ENCODE measurements around the gene SFXN4. TPM values are rescaled to one million over a fixed set of nuclear protein-coding genes. Genes with fewer than 3 reads are reported as not detected.
"Not testable (repeated sequence)": the region's sequence is repeated elsewhere in the genome, so short reads cannot be mapped to it uniquely, and the experiment has no call there.

SFXN4 gene
- total RNA-seq, 1 experiment from 2014 or later, result 58.9 TPM

- in situ Hi-C loops (cut with HindIII; ENCODE audit: low pct_unique_long_range_greater_than_20kb, low sequenced_read_pairs), result no loop called here
- no peak for DNase-seq (ENCODE audit: low read depth, low spot score)
These were observed 6.2 kb downstream of the SFXN4 start for GRCh38 chr10:119159332-119159731.

GRCh38 chr10:119153661-119154060, 11.9 kb downstream of the SFXN4 start:
- no peak for DNase-seq (ENCODE audit: low read depth, low spot score)
- in situ Hi-C loops (cut with HindIII; ENCODE audit: low pct_unique_long_range_greater_than_20kb, low sequenced_read_pairs), result no loop called here

GRCh38 chr10:119153041-119153440, 12.5 kb downstream of the SFXN4 start:
- DNase-seq (ENCODE audit: low read depth, low spot score), result no peak
- in situ Hi-C loops (cut with HindIII; ENCODE audit: low pct_unique_long_range_greater_than_20kb, low sequenced_read_pairs), result no loop called here

GRCh38 chr10:119151601-119152000, 13.9 kb downstream of the SFXN4 start:
- DNase-seq (ENCODE audit: low read depth, low spot score); in situ Hi-C loops (cut with HindIII; ENCODE audit: low pct_unique_long_range_greater_than_20kb, low sequenced_read_pairs): not testable (repeated sequence)

GRCh38 chr10:119149729-119150128, 15.8 kb downstream of the SFXN4 start:
- in situ Hi-C loops (cut with HindIII; ENCODE audit: low pct_unique_long_range_greater_than_20kb, low sequenced_read_pairs), result no loop called here
- peak; percentile 57 for DNase-seq (ENCODE audit: low read depth, low spot score)

GRCh38 chr10:119149157-119149556, 16.4 kb downstream of the SFXN4 start:
- in situ Hi-C loops (cut with HindIII; ENCODE audit: low pct_unique_long_range_greater_than_20kb, low sequenced_read_pairs), result no loop called here
- DNase-seq (ENCODE audit: low read depth, low spot score), result no peak

GRCh38 chr10:119143657-119144056, 21.9 kb downstream of the SFXN4 start:
- DNase-seq (ENCODE audit: low read depth, low spot score), result no peak
- in situ Hi-C loops (cut with HindIII; ENCODE audit: low pct_unique_long_range_greater_than_20kb, low sequenced_read_pairs), result no loop called here

GRCh38 chr10:119140603-119141245, 24.8 kb downstream of the SFXN4 start:
- no peak for DNase-seq (ENCODE audit: low read depth, low spot score)
- in situ Hi-C loops (cut with HindIII; ENCODE audit: low pct_unique_long_range_greater_than_20kb, low sequenced_read_pairs), result no loop called here

- in situ Hi-C loops (cut with HindIII; ENCODE audit: low pct_unique_long_range_greater_than_20kb, low sequenced_read_pairs), result no loop called here
- DNase-seq (ENCODE audit: low read depth, low spot score), result peak; percentile 53
These were observed 25.9 kb downstream of the SFXN4 start for GRCh38 chr10:119139464-119140067.

GRCh38 chr10:119138346-119139306, 26.9 kb downstream of the SFXN4 start:
- no peak for DNase-seq (ENCODE audit: low read depth, low spot score)
- in situ Hi-C loops (cut with HindIII; ENCODE audit: low pct_unique_long_range_greater_than_20kb, low sequenced_read_pairs), result no loop called here

GRCh38 chr10:119137878-119138277, 27.6 kb downstream of the SFXN4 start:
- in situ Hi-C loops (cut with HindIII; ENCODE audit: low pct_unique_long_range_greater_than_20kb, low sequenced_read_pairs); DNase-seq (ENCODE audit: low read depth, low spot score): not testable (repeated sequence)

- no peak for DNase-seq (ENCODE audit: low read depth, low spot score)
- in situ Hi-C loops (cut with HindIII; ENCODE audit: low pct_unique_long_range_greater_than_20kb, low sequenced_read_pairs), result no loop called here
These were observed 29.4 kb downstream of the SFXN4 start for GRCh38 chr10:119136084-119136483.

GRCh38 chr10:119135513-119135881, 30.0 kb downstream of the SFXN4 start:
- no peak for DNase-seq (ENCODE audit: low read depth, low spot score)

GRCh38 chr10:119133949-119134348, 31.6 kb downstream of the SFXN4 start:
- in situ Hi-C loops (cut with HindIII; ENCODE audit: low pct_unique_long_range_greater_than_20kb, low sequenced_read_pairs), result no loop called here
- no peak for DNase-seq (ENCODE audit: low read depth, low spot score)

More at GRCh38 chr10:119135513-119135881, 30.0 kb downstream of the SFXN4 start:
- in situ Hi-C loops (cut with HindIII; ENCODE audit: low pct_unique_long_range_greater_than_20kb, low sequenced_read_pairs), result no loop called here

- in situ Hi-C loops (cut with HindIII; ENCODE audit: low pct_unique_long_range_greater_than_20kb, low sequenced_read_pairs), result no loop called here
- no peak for DNase-seq (ENCODE audit: low read depth, low spot score)
These were observed 32.8 kb downstream of the SFXN4 start for GRCh38 chr10:119132521-119133345.

- peak; percentile 15 for DNase-seq (ENCODE audit: low read depth, low spot score)
- in situ Hi-C loops (cut with HindIII; ENCODE audit: low pct_unique_long_range_greater_than_20kb, low sequenced_read_pairs), result no loop called here
These were observed 33.8 kb downstream of the SFXN4 start for GRCh38 chr10:119131512-119132240.

GRCh38 chr10:119129721-119130120, 35.8 kb downstream of the SFXN4 start:
- no peak for DNase-seq (ENCODE audit: low read depth, low spot score)
- in situ Hi-C loops (cut with HindIII; ENCODE audit: low pct_unique_long_range_greater_than_20kb, low sequenced_read_pairs), result no loop called here
